H9 (cell line): ENCODE measurements around the gene VCAN. TPM values are rescaled to one million over a fixed set of nuclear protein-coding genes. Genes with fewer than 3 reads are reported as not detected.

Experiments used
- DNase-seq: peaks from one replicate; pipeline ENCODE4 v3.0.0-alpha.2; 2017
- H2AFZ ChIP-seq: one replicate; pipeline ENCODE4 v1.6.1; 2013; ENCODE audit warnings: mild to moderate bottlenecking, low read length, control low read depth, moderate library complexity
- H2AK5ac ChIP-seq: 2 replicates; pipeline ENCODE4 v1.6.1; 2013; ENCODE audit warnings: low read length, control low read depth, mixed read lengths; ENCODE audit not compliant: insufficient read length
- H2BK120ac ChIP-seq: one replicate; pipeline ENCODE4 v1.6.1; 2013; ENCODE audit warnings: low read depth, mild to moderate bottlenecking, low read length, control low read depth, inconsistent platforms; ENCODE audit not compliant: poor library complexity, severe bottlenecking
- H2BK12ac ChIP-seq: 2 replicates; pipeline ENCODE4 v1.6.1; 2013; ENCODE audit warnings: low read length, control low read depth, mixed read lengths, low read depth; ENCODE audit not compliant: insufficient read length
- H2BK15ac ChIP-seq: 2 replicates; pipeline ENCODE4 v1.6.1; 2013; ENCODE audit warnings: low read depth, low read length, control low read depth
- H2BK20ac ChIP-seq: one replicate; pipeline ENCODE4 v1.6.1; 2013; ENCODE audit warnings: low read depth, mild to moderate bottlenecking, low read length, control low read depth, inconsistent platforms; ENCODE audit not compliant: poor library complexity, severe bottlenecking
- H2BK5ac ChIP-seq: 2 replicates; pipeline ENCODE4 v1.6.1; 2013; ENCODE audit warnings: low read length, control low read depth, mixed read lengths; ENCODE audit not compliant: insufficient read length
- H3K14ac ChIP-seq: 2 replicates; pipeline ENCODE4 v1.6.1; 2013; ENCODE audit warnings: low read length, control low read depth; ENCODE audit not compliant: insufficient read depth
- H3K18ac ChIP-seq: 2 replicates; pipeline ENCODE4 v1.6.1; 2013; ENCODE audit warnings: low read depth, mild to moderate bottlenecking, mixed read lengths, low read length, control low read depth; ENCODE audit not compliant: insufficient read length
- H3K23ac ChIP-seq: 2 replicates; pipeline ENCODE4 v1.6.1; 2013; ENCODE audit warnings: low read length, control low read depth, mixed read lengths, low read depth; ENCODE audit not compliant: insufficient read length
- H3K23me2 ChIP-seq: 2 replicates; pipeline ENCODE4 v1.6.1; 2013; ENCODE audit warnings: low read depth, mild to moderate bottlenecking, mixed read lengths, low read length, control low read depth; ENCODE audit not compliant: insufficient read length, poor library complexity, severe bottlenecking
- H3K27ac ChIP-seq: 2 replicates; pipeline ENCODE4 v1.5.1; 2013; ENCODE audit warnings: low read length, control low read depth, mixed read lengths, low read depth; ENCODE audit not compliant: insufficient read length
- H3K27me3 ChIP-seq: 2 replicates; pipeline ENCODE4 v1.6.1; 2013; ENCODE audit warnings: low read length, control low read depth, inconsistent platforms; ENCODE audit not compliant: insufficient read depth
- H3K4ac ChIP-seq: 2 replicates; pipeline ENCODE4 v1.6.1; 2013; ENCODE audit warnings: low read depth, mild to moderate bottlenecking, control low read depth, inconsistent platforms, low read length, moderate library complexity
- H3K4me1 ChIP-seq: 2 replicates; pipeline ENCODE4 v1.6.1; 2013; ENCODE audit warnings: low read length, control low read depth, inconsistent platforms; ENCODE audit not compliant: insufficient read depth
- H3K4me2 ChIP-seq: 2 replicates; pipeline ENCODE4 v1.6.1; 2013; ENCODE audit warnings: low read length, control low read depth, mixed read lengths; ENCODE audit not compliant: insufficient read length, insufficient read depth
- H3K56ac ChIP-seq: 2 replicates; pipeline ENCODE4 v1.6.1; 2013; ENCODE audit warnings: low read depth, mild to moderate bottlenecking, mixed read lengths, low read length, control low read depth; ENCODE audit not compliant: insufficient read length
- H3K79me1 ChIP-seq: 2 replicates; pipeline ENCODE4 v1.6.1; 2013; ENCODE audit warnings: low read depth, mild to moderate bottlenecking, moderate library complexity, low read length, control low read depth, inconsistent platforms; ENCODE audit not compliant: insufficient read depth, poor library complexity, severe bottlenecking
- H3K79me2 ChIP-seq: 2 replicates; pipeline ENCODE4 v1.6.1; 2013; ENCODE audit warnings: low read length, control low read depth, inconsistent platforms; ENCODE audit not compliant: insufficient read depth
- H3K9ac ChIP-seq: 2 replicates; pipeline ENCODE4 v1.6.1; 2013; ENCODE audit warnings: low read length, control low read depth, mixed read lengths; ENCODE audit not compliant: insufficient read length; ENCODE audit errors: extremely low read depth
- H3K9me3 ChIP-seq: one replicate; pipeline ENCODE4 v1.6.1; 2013; ENCODE audit warnings: low read depth, low read length, inconsistent platforms; ENCODE audit not compliant: control insufficient read depth
- H3T11ph ChIP-seq: one replicate; pipeline ENCODE4 v1.6.1; 2013; ENCODE audit warnings: mild to moderate bottlenecking, low read length, control low read depth, inconsistent platforms
- H4K20me1 ChIP-seq: one replicate; pipeline ENCODE4 v1.6.1; 2013; ENCODE audit not compliant: control insufficient read depth, insufficient read length, insufficient read depth
- H4K5ac ChIP-seq: 2 replicates; pipeline ENCODE4 v1.6.1; 2013; ENCODE audit warnings: low read depth, mild to moderate bottlenecking, mixed read lengths, low read length, control low read depth; ENCODE audit not compliant: insufficient read length
- H4K8ac ChIP-seq: replicated peaks from 2 replicates; pipeline ENCODE4 v1.6.1; 2013; ENCODE audit warnings: low read length, control low read depth, mixed read lengths, low read depth; ENCODE audit not compliant: insufficient read length
- H4K91ac ChIP-seq: 2 replicates; pipeline ENCODE4 v1.6.1; 2013; ENCODE audit warnings: low read depth, mild to moderate bottlenecking, moderate library complexity, mixed read lengths, low read length, control low read depth; ENCODE audit not compliant: insufficient read length
- H3K27ac Mint-ChIP-seq, 3 experiments: 2 replicates in 2 of 3; 3 replicates in 1 of 3; pipeline ENCODE4 v1.8.0; 2020 to 2021; ENCODE audit warnings: mixed read lengths in 3 of 3, mild to moderate bottlenecking in 1 of 3, moderate library complexity in 1 of 3
- H3K27me3 Mint-ChIP-seq: 2 replicates; pipeline ENCODE4 v1.8.0; 2021; ENCODE audit warnings: low read depth, mild to moderate bottlenecking, moderate library complexity, mixed read lengths
- H3K36me3 Mint-ChIP-seq, 3 experiments: 2 replicates in 2 of 3; 3 replicates in 1 of 3; pipeline ENCODE4 v1.8.0; 2020 to 2021; ENCODE audit warnings: low read depth in 3 of 3, mixed read lengths in 3 of 3; ENCODE audit not compliant: insufficient read depth in 1 of 3
- H3K4me1 Mint-ChIP-seq, 2 experiments: 2 replicates each; pipeline ENCODE4 v1.8.0; 2020; ENCODE audit warnings: mixed read lengths in 2 of 2
- H3K4me3 Mint-ChIP-seq, 2 experiments: 2 replicates in 1 of 2; 3 replicates in 1 of 2; pipeline ENCODE4 v1.8.0; 2020 to 2021; ENCODE audit warnings: mild to moderate bottlenecking in 2 of 2, mixed read lengths in 2 of 2, moderate library complexity in 1 of 2
- H3K9me3 Mint-ChIP-seq, 2 experiments: 2 replicates in 1 of 2; 3 replicates in 1 of 2; pipeline ENCODE4 v1.8.0; 2020; ENCODE audit warnings: mild to moderate bottlenecking in 2 of 2, mixed read lengths in 2 of 2, moderate library complexity in 1 of 2
- CTCF ChIP-seq: fragments of 200-600 bp; sonication (generic); conservative IDR thresholded peaks from 3 replicates; pipeline ENCODE4 v1.8.0; 2021; ENCODE audit warnings: antibody characterized with exemption, mild to moderate bottlenecking
- WGBS: extraction: QIAGEN DNeasy Blood & Tissue Kit; methylation state at CpG from one replicate; pipeline ENCODE4 v1.1.7; 2013; ENCODE audit warnings: missing lambda C conversion rate, low lambda C conversion rate, mixed read lengths; ENCODE audit not compliant: insufficient read length; ENCODE audit errors: extremely low coverage; 5-methylcytosine and 5-hydroxymethylcytosine counted together
- total RNA-seq: library from RNA; stranded (reverse); gene quantifications from 2 replicates; pipeline ENCODE4 v1.2.1, GENCODE V29; 2021

Gene VCAN
- total RNA-seq, 1 experiment from 2014 or later, result 278 TPM

- peaks cover 5% of the 10 kb centered on the region; the same call in 1 of the 2 replicates for H3K4me1 ChIP-seq
- no peak overlapping the region for H4K5ac ChIP-seq
- H3K18ac ChIP-seq, result no peak overlapping the region
- no peak overlapping the region for H2AFZ ChIP-seq
- H2BK15ac ChIP-seq, result no peak overlapping the region
- no peak overlapping the region for H3K56ac ChIP-seq
- peak overlapping the region; percentile 48; the same call in 1 of the 2 replicates for H3K14ac ChIP-seq
- H3K23ac ChIP-seq, result no peak overlapping the region
- peak overlapping the region; percentile 92 to 93 for H3K4me3 Mint-ChIP-seq
- H3K27me3 ChIP-seq, result no peaks in the 10 kb centered on the region
- peaks cover 0 to 15% (median under 1%) of the 10 kb centered on the region in 3 experiments; a peak in 6 of 7 replicates for H3K36me3 Mint-ChIP-seq
- peak overlapping the region; percentile 96 to 98 (median 96) for H3K27ac Mint-ChIP-seq
- no peak overlapping the region for H3K4ac ChIP-seq
- H4K20me1 ChIP-seq, result no peaks in the 10 kb centered on the region
- WGBS, result no CpG with 5 or more reads among the region's 42 CpGs
- H3K27ac ChIP-seq, result peak overlapping the region; percentile 6
- no peaks in the 10 kb centered on the region for H3K27me3 Mint-ChIP-seq
- peak overlapping the region; percentile 55 for H3K4me2 ChIP-seq
- H2BK12ac ChIP-seq, result no peak overlapping the region
- no peaks in the 10 kb centered on the region for H3K9me3 ChIP-seq
- H3K23me2 ChIP-seq, result peaks cover 36% of the 10 kb centered on the region
- H3K9ac ChIP-seq, result peak overlapping the region; percentile 94
- H4K91ac ChIP-seq, result no peak overlapping the region
- TF ChIP-seq CTCF, result peak; percentile 97
- H2AK5ac ChIP-seq, result no peak overlapping the region
- H3K79me1 ChIP-seq, result no peaks in the 10 kb centered on the region
- H2BK20ac ChIP-seq, result no peak overlapping the region
- DNase-seq, result peak; percentile 99
- H3K4me1 Mint-ChIP-seq, result peaks cover 48 to 64% of the 10 kb centered on the region in 2 experiments
- peaks cover 11% of the 10 kb centered on the region; the same call in 1 of the 2 replicates for H3K79me2 ChIP-seq
- no peak overlapping the region for H2BK5ac ChIP-seq
- H3T11ph ChIP-seq, result no peak overlapping the region
- H2BK120ac ChIP-seq, result no peak overlapping the region
- no peaks in the 10 kb centered on the region; a peak in 2 of 5 replicates for H3K9me3 Mint-ChIP-seq
- H4K8ac ChIP-seq, result no peak overlapping the region
Observed at GRCh38 chr5:83473346-83474160, 2.0 kb downstream of the VCAN start.
